Stimulated activated naive B cell treated with anti-CD40 and anti-IgM and Interleukin-4, amounts not matched to agents 10 μg/mL and 1 μg/mL and 100 μg/mL, for 72 hours (primary cell): ENCODE data around the gene PLCH1.

ENCODE experiments used
- ATAC-seq, 2 donors: fragments of 150-1000 bp; cut with Tn5 transposase; replicated peaks; 2 replicates each; pipeline ENCODE4 v1.10.0; 2021; ENCODE audit warnings: moderate library complexity in 1 of 2
- DNase-seq: peaks from one replicate; pipeline ENCODE4 v3.0.0; 2021
- H3K27ac Mint-ChIP-seq: one replicate; pipeline ENCODE4 v1.8.0; 2022; ENCODE audit warnings: mild to moderate bottlenecking, mixed read lengths
- H3K27me3 Mint-ChIP-seq, 2 donors: one replicate each; pipeline ENCODE4 v1.8.0; 2022; ENCODE audit warnings: mixed read lengths in 2 of 2
- H3K36me3 Mint-ChIP-seq, 2 donors: one replicate each; pipeline ENCODE4 v1.8.0; 2022; ENCODE audit warnings: mixed read lengths in 2 of 2, mild to moderate bottlenecking in 1 of 2
- H3K4me1 Mint-ChIP-seq, 2 donors: one replicate each; pipeline ENCODE4 v1.8.0; 2022; ENCODE audit warnings: mixed read lengths in 2 of 2, mild to moderate bottlenecking in 1 of 2
- H3K4me3 Mint-ChIP-seq, 2 donors: one replicate each; pipeline ENCODE4 v1.8.0; 2022; ENCODE audit warnings: mild to moderate bottlenecking in 2 of 2, mixed read lengths in 2 of 2, moderate library complexity in 1 of 2
- H3K9me3 Mint-ChIP-seq, 2 donors: one replicate each; pipeline ENCODE4 v1.8.0; 2022; ENCODE audit warnings: mixed read lengths in 2 of 2, mild to moderate bottlenecking in 1 of 2

The PLCH1 gene

DNA sequence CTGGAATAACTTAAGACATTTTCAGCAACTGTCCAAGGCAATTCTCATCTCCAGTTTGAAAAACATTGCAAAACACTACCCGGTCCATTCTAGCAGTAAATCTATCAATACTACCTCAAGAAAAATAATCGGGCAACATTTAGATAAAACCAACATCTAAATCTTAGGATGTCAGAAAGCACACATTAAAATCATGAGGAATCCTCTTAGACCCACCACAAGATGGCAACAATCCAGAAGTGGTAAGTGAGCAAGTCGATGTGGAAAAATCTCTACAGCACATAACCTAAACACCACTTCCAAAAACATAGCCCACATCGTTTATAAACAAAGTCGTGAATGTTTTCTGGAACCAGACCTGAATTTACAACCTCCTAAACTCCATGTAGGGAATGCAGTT, 5.7 kb downstream of the PLCH1 start:
- ATAC-seq: no peak
- H3K36me3 Mint-ChIP-seq: no peaks in the 10 kb centered on the region
- peaks cover 2 to 19% of the 10 kb centered on the region in 2 donors for H3K4me1 Mint-ChIP-seq
- DNase-seq: no peak
- H3K27ac Mint-ChIP-seq: no peak overlapping the region
- H3K27me3 Mint-ChIP-seq: peaks cover 27 to 38% of the 10 kb centered on the region in 2 donors
- H3K9me3 Mint-ChIP-seq: no peaks in the 10 kb centered on the region
- H3K4me3 Mint-ChIP-seq: no peak overlapping the region

DNA sequence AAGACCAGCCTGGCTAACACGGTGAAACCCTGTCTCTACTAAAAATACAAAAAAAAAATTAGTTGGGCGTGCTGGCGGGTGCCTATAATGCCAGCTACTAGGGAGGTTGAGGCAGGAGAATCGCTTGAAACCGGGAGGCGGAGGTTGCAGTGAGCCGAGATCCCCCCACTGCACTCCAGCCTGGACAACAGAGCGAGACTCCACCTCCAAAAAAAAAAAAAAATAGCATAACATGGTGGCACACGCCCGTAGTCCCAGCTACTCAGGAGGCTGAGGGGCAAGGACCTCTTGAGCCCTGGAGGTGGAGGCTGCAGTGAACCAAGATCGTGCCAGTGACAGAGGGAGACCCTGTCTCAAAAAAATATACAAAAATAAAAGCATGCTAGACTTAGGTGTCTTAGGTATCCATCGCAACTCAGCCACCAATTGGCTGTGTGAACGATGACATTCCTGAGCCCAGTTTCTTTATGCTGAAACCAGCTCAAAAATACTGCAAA, 6.2 kb downstream of the PLCH1 start:
- ATAC-seq (no peak), DNase-seq (no peak)
- no peaks in the 10 kb centered on the region for H3K36me3 Mint-ChIP-seq
- peaks cover 27 to 38% of the 10 kb centered on the region in 2 donors for H3K27me3 Mint-ChIP-seq
- H3K9me3 Mint-ChIP-seq: no peaks in the 10 kb centered on the region
- H3K4me1 Mint-ChIP-seq: peaks cover 2 to 14% of the 10 kb centered on the region in 2 donors
- H3K4me3 Mint-ChIP-seq: no peak overlapping the region
- H3K27ac Mint-ChIP-seq: no peak overlapping the region

DNA sequence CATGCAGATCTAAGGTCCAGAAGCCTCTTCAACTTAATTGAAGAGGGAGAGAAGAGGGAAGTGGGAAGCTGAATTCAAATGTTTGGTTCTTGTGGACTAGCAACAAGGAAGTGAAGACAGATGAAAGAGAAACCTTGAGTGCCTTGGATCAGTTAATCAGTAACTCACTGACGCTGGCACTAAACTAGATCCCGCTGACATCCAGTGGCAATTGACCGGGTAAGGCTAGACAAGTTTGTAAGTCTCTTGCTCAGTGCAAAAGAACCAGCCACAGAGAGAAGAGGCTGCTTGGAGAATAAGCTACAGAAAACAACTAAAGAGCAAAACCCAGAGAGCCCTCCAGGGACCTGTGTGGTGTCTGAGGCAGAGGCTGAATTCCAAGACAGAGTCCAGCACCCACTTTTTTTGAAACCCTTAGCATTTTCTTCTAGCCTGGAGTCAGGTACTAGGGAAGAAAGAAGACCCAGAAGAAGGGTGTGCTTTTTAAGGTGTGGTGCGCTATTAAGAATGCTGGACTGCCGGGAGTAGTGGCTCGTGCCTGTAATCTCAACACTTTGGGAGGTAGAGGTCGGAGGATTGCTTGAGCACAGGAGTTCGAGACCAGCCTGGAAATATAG, 6.9 kb downstream of the PLCH1 start:
- no peaks in the 10 kb centered on the region for H3K36me3 Mint-ChIP-seq
- H3K27ac Mint-ChIP-seq: no peak overlapping the region
- peak overlapping the region; percentile 18 to 30 for H3K4me3 Mint-ChIP-seq
- peaks cover 27 to 34% of the 10 kb centered on the region in 2 donors for H3K27me3 Mint-ChIP-seq
- peak; percentile 96 to 97 for ATAC-seq
- peaks cover 0 to 1% of the 10 kb centered on the region in 2 donors for H3K9me3 Mint-ChIP-seq
- DNase-seq: peak; percentile 34
- peaks cover 2 to 14% of the 10 kb centered on the region in 2 donors for H3K4me1 Mint-ChIP-seq

GRCh38 chr3:155736381-155736780, 8.5 kb downstream of the PLCH1 start:
- Mint-ChIP-seq H3K4me3 (no peak overlapping the region), H3K27me3 (peaks cover 23 to 25% of the 10 kb centered on the region in 2 donors), H3K4me1 (peaks cover 2 to 14% of the 10 kb centered on the region in 2 donors), H3K9me3 (peaks cover 0 to 1% of the 10 kb centered on the region in 2 donors), H3K27ac (no peak overlapping the region), H3K36me3 (peaks cover 0 to 1% of the 10 kb centered on the region in 2 donors)
- ATAC-seq: no peak
- no peak for DNase-seq

GRCh38 chr3:155730843-155731242, 14.0 kb downstream of the PLCH1 start:
- H3K4me3 Mint-ChIP-seq: no peak overlapping the region
- DNase-seq: no peak
- peaks cover 0 to 2% of the 10 kb centered on the region in 2 donors for H3K36me3 Mint-ChIP-seq
- ATAC-seq: no peak
- H3K4me1 Mint-ChIP-seq: no peaks in the 10 kb centered on the region
- H3K27ac Mint-ChIP-seq: no peak overlapping the region
- H3K9me3 Mint-ChIP-seq: peaks cover 0 to 1% of the 10 kb centered on the region in 2 donors
- H3K27me3 Mint-ChIP-seq: peaks cover 12 to 14% of the 10 kb centered on the region in 2 donors

- H3K9me3 Mint-ChIP-seq: no peaks in the 10 kb centered on the region
- H3K4me1 Mint-ChIP-seq: no peaks in the 10 kb centered on the region
- no peak overlapping the region for H3K4me3 Mint-ChIP-seq
- peaks cover 6 to 14% of the 10 kb centered on the region in 2 donors for H3K27me3 Mint-ChIP-seq
- H3K36me3 Mint-ChIP-seq: peaks cover 0 to 2% of the 10 kb centered on the region in 2 donors
- DNase-seq (no peak), ATAC-seq (no peak)
- H3K27ac Mint-ChIP-seq: no peak overlapping the region
These were observed 17.0 kb downstream of the PLCH1 start for GRCh38 chr3:155727836-155728235.

DNA sequence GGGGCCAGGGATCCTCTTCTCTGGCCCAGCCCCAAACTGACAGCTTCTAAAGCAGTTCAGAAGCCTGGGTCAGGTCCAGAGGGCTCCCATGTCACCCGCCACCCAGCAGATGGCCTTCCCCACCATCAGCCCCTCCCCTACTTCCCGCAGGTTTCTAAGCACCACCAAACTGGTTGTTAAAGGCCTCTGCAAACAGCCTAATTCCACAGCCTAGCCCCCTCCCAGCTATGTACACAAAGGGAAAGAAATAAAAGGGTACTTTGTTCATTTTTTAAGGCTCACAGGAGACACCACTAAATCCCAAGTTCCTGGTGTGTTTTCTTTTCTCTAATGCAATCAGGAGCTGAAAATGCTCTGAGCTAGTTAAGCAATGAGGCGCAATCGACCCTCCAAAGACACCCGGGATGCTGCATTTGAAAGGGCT, 30.6 kb downstream of the PLCH1 start:
- Mint-ChIP-seq H3K4me1 (peaks cover 4 to 10% of the 10 kb centered on the region in 2 donors), H3K36me3 (peaks cover 4 to 6% of the 10 kb centered on the region in 2 donors), H3K27ac (no peak overlapping the region), H3K27me3 (peaks cover 0 to 6% of the 10 kb centered on the region in 2 donors), H3K4me3 (no peak overlapping the region), H3K9me3 (peaks cover 9 to 15% of the 10 kb centered on the region in 2 donors)
- DNase-seq (no peak), ATAC-seq (no peak)

DNA sequence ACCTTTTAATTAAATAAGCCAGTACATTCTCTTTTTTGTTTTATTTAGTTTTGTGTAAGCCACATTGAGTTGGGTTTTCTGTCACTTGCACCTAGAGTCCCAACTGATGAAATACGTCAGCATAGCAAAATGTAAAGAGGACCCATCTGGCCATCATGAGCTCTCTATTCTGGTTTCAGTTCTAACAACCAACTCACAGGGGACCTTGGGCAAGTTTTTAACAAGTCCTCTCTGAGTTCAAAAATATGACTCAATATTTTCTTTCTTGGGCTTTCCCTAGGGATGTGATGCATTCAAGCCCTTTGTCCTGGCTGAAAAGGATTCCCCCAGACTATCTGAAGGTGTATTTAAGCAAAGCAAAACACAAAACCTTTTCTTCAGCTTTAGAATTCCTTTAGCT, 32.9 kb downstream of the PLCH1 start:
- H3K36me3 Mint-ChIP-seq: peaks cover 0 to 6% of the 10 kb centered on the region in 2 donors
- no peak overlapping the region for H3K4me3 Mint-ChIP-seq
- peaks cover 4 to 10% of the 10 kb centered on the region in 2 donors for H3K4me1 Mint-ChIP-seq
- H3K27ac Mint-ChIP-seq: no peak overlapping the region
- peaks cover 0 to 6% of the 10 kb centered on the region in 2 donors for H3K27me3 Mint-ChIP-seq
- peaks cover 0 to 5% of the 10 kb centered on the region in 2 donors for H3K9me3 Mint-ChIP-seq
- DNase-seq: peak; percentile 48
- ATAC-seq: peak; percentile 97 to 98

DNA sequence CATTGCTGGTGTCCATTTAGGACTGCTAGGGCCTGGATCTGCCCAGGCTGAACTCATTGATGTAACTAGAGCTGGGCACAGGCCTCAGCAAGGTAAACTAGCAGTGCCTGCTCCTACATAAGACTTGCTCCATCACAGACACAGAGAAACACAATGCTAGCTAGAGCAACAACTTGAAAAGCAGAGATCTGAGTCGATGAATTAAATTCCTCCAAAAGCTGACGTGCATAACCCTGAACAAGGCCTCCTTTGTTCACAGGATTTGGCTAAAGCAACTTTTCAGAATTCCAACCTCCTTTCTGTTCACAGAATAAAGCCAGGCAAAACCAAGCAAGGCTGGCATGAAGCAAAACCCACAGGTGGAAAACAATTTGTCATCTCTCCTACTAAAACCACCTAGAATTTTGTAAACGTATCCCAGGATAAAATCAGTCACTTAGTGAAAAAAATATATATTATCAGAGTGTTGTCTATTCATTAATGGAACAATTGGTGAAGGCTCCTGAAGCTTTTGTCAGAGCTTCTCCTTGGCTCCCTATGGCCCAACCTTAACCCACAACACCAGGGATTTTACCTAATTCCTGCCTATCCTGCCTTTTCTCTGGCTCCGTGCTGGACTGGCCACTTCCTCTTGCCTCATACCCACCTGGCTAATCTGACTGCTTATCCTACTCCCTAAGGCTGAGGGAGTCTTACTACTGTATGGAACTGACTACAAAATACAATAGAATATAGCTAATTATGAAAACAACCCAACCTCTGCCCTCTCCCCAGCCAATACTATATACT, 39.9 kb downstream of the PLCH1 start:
- H3K27ac Mint-ChIP-seq: no peak overlapping the region
- no peak for ATAC-seq
- H3K4me3 Mint-ChIP-seq: no peak overlapping the region
- peaks cover 0 to 15% of the 10 kb centered on the region in 2 donors for H3K27me3 Mint-ChIP-seq
- DNase-seq: no peak
- H3K4me1 Mint-ChIP-seq: no peaks in the 10 kb centered on the region
- H3K36me3 Mint-ChIP-seq: no peaks in the 10 kb centered on the region
- H3K9me3 Mint-ChIP-seq: no peaks in the 10 kb centered on the region

DNA sequence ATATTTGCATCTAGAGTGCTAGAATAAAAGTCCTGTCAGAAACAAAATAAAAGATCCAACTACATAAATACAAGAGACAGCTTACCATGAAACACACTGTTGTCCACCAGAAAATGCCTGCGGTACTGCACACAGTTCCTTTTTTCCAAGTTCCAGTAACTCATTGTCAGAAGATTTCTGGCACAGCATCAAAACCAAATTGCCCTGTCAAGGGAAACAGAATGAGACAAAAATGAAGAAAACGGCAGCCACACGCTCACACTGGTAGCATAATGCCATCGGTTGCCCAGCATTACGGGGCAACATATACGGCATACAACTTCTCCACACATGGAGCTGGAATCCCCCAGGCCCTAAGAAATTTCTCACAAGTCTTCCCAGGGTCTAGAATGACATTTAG, 40.8 kb downstream of the PLCH1 start:
- no peak overlapping the region for H3K27ac Mint-ChIP-seq
- H3K4me3 Mint-ChIP-seq: no peak overlapping the region
- no peak for ATAC-seq
- no peaks in the 10 kb centered on the region for H3K9me3 Mint-ChIP-seq
- no peaks in the 10 kb centered on the region for H3K36me3 Mint-ChIP-seq
- no peaks in the 10 kb centered on the region for H3K4me1 Mint-ChIP-seq
- peaks cover 0 to 15% of the 10 kb centered on the region in 2 donors for H3K27me3 Mint-ChIP-seq
- DNase-seq: no peak

GRCh38 chr3:155702745-155703591, 41.9 kb downstream of the PLCH1 start:
- Mint-ChIP-seq H3K36me3 (no peaks in the 10 kb centered on the region), H3K9me3 (no peaks in the 10 kb centered on the region), H3K27me3 (peaks cover 0 to 15% of the 10 kb centered on the region in 2 donors), H3K4me3 (no peak overlapping the region), H3K4me1 (no peaks in the 10 kb centered on the region), H3K27ac (no peak overlapping the region)
- DNase-seq (no peak), ATAC-seq (no peak)

DNA sequence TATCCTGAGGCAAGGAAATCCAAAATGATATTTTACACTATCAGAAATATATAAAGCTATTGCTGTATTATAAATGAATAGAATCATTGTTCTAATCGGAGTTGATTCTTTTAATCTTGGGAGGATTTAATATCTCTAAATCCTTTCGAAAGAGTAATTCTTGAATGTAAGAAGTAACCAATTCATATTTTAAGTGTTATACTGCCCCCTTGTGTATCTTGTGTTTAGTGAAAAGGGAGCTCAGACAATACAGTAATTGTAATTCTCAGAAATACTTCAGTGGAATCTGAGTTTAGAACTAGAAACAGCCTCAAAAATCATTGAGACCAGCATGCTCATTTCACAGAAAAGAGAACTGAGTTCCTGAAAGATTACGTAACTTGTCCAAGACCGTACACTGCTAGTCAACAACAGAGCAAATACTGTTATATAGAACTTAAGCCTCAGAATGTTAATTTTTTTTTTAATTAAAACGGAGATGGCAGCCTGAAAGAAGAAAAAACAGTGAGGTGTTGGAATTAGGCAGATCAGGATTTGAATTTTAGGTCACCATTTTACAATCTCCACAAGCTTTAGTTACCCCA, 42.9 kb downstream of the PLCH1 start:
- ATAC-seq (peak; percentile 57 to 61), DNase-seq (no peak)
- Mint-ChIP-seq H3K36me3 (no peaks in the 10 kb centered on the region), H3K27me3 (peaks cover 0 to 15% of the 10 kb centered on the region in 2 donors), H3K9me3 (no peaks in the 10 kb centered on the region), H3K4me1 (no peaks in the 10 kb centered on the region), H3K4me3 (no peak overlapping the region), H3K27ac (no peak overlapping the region)

GRCh38 chr3:155697542-155697941, 47.3 kb downstream of the PLCH1 start:
- no peaks in the 10 kb centered on the region for H3K9me3 Mint-ChIP-seq
- H3K36me3 Mint-ChIP-seq: no peaks in the 10 kb centered on the region
- H3K27me3 Mint-ChIP-seq: peaks cover 0 to 6% of the 10 kb centered on the region in 2 donors
- ATAC-seq (no peak), DNase-seq (no peak)
- H3K4me1 Mint-ChIP-seq: no peaks in the 10 kb centered on the region
- no peak overlapping the region for H3K4me3 Mint-ChIP-seq
- no peak overlapping the region for H3K27ac Mint-ChIP-seq

- H3K4me3 Mint-ChIP-seq: no peak overlapping the region
- H3K36me3 Mint-ChIP-seq: no peaks in the 10 kb centered on the region
- DNase-seq (no peak), ATAC-seq (no peak)
- no peak overlapping the region for H3K27ac Mint-ChIP-seq
- H3K27me3 Mint-ChIP-seq: no peaks in the 10 kb centered on the region
- H3K9me3 Mint-ChIP-seq: no peaks in the 10 kb centered on the region
- H3K4me1 Mint-ChIP-seq: peaks cover 2 to 9% of the 10 kb centered on the region in 2 donors
These were observed 54.0 kb downstream of the PLCH1 start for GRCh38 chr3:155690921-155691320.
